Stimulated activated CD8-positive, alpha-beta memory T cell treated with anti-CD3 and anti-CD28 coated beads, Interleukin-2, amount 100 ng/mL, for 48 hours (primary cell): ENCODE results near the gene SYT12.
A peak's percentile ranks its signal among the peaks of the same experiment; 100 is the strongest.
"Not testable (repeated sequence)": the region's sequence is repeated elsewhere in the genome, so short reads cannot be mapped to it uniquely, and the experiment has no call there.

Source experiments
- DNase-seq, 2 donors: peaks; one replicate each; pipeline ENCODE4 v3.0.0-alpha.2; 2020; ENCODE audit warnings: low read depth in 2 of 2

SYT12 gene, protein sequence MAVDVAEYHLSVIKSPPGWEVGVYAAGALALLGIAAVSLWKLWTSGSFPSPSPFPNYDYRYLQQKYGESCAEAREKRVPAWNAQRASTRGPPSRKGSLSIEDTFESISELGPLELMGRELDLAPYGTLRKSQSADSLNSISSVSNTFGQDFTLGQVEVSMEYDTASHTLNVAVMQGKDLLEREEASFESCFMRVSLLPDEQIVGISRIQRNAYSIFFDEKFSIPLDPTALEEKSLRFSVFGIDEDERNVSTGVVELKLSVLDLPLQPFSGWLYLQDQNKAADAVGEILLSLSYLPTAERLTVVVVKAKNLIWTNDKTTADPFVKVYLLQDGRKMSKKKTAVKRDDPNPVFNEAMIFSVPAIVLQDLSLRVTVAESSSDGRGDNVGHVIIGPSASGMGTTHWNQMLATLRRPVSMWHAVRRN

GRCh38 chr11:67022961-67023956 is at the start of gene SYT12:
SYT12 (plus strand) TSS chr11:67023134; CDS start chr11:67030145, 7,011 bp downstream.
- peak in 1 of 2 donors; percentile 7 for DNase-seq

GRCh38 chr11:66973956-66974580 is 48.9 kb upstream of the SYT12 start:
- DNase-seq = no peak

GRCh38 chr11:66974724-66975404 is 48.1 kb upstream of the SYT12 start, which contains the start of gene C11orf86:
C11orf86 (plus strand) TSS chr11:66975304; CDS start chr11:66975363, 59 bp downstream.
- DNase-seq = no peak

- no peak for DNase-seq
Observed at GRCh38 chr11:66975405-66976027, 47.4 kb upstream of the SYT12 start.

DNA sequence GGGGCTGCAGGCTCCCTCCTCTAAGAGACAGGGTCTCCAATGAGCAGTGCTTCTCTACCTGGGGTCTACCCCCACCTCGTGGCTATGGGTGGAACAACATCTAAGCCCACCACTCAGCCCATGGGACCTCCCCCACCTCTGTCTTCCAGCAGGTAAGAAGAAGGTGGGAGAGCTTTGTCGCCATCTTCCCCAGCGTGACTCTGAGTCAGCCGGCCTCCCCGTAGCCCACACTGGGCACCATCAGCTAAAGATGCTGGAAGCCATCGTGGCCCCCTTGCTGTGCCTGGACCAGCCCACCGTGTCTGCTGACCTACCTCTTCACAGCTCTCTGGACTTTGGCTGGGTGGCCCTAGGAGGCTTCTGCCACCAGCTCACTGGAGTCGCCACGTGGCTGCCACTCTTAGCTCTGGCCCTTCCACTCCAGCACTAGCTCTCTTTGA is 46.9 kb upstream of the SYT12 start:
- DNase-seq = peak in 1 of 2 donors; percentile 17

DNA sequence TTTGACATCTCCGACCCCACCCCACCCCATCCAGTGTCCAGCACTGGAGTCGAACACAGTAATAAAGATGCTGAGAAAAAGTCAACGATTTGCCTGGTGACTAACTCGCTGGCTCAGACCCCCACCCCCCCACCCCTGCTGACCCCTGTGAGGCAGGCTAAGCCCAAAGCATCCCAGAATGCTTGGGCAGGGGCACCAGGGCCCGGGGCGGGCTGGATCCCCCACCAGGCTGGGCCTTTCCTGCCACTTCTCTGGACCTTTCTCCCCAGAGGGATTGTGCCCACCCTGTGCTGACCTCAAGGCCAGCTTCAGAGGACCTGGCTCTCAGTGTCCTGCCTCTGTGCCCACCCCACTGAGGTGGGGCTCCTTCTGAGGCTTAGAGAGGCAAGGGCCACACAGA is 46.0 kb upstream of the SYT12 start:
- DNase-seq = no peak

- no peak for DNase-seq
Observed at GRCh38 chr11:66978229-66978628, 44.7 kb upstream of the SYT12 start.

- DNase-seq = no peak
Observed at GRCh38 chr11:66978717-66979116, 44.2 kb upstream of the SYT12 start.

DNA sequence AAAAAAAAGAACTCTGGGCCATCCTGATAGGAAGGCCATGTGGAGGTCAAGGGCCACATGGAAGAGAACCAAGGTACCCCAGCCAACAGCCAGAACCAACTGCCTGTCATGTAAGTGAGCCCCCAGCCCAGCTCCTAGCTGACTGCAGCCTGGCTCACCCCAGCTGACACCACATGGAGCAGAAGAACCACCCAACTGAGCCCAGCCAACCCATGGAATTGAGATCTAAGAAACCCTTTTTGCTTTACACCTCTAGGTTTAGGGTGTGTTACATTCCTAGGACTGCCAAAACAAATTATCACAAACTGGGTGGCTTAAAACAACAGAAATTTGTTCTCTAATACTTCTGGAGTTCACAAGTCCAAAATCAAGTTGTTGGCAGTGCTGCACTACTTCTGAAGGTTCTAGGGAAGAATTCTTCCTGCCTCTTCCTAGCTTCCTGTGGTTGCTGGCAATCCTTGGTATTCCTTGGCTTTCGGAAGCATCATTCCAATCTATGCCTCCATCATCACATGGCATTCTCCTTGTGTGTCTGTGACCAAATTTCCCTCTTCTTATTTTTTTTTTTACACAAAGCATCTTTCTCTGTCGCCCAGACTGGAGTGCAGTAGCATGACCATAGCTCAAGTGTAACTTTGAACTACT is 43.5 kb upstream of the SYT12 start:
- no peak for DNase-seq

DNA sequence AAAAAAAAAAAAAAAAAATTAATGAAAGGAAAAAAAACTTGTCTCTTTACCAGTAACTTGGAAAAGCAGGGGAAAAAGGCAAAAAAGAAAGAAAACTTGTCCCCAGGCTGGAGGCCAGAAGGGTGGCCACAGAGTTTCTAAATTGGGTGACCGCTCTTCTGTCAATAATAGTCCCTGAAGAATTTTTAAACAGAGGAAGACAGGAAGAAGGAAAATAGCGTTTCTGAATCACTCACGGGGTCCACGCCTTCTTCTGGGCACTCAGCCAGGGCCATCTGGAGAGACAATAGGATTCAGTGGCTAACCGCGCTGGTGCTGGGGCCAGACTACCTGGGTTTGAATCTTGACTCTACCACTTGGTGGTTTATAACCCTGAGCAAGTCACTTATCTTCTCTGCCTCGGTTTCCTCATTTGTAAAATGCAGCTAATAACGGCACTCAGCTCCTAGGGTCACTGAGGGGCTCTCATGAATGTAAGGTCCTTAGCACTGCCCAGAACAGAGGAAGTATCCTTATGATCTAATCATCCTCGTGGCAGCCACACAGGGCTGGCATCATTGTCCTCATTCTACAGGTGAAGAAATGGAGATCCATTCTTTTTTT is 40.9 kb upstream of the SYT12 start:
- no peak for DNase-seq

GRCh38 chr11:66983275-66983924 is 39.5 kb upstream of the SYT12 start:
- DNase-seq = no peak

DNA sequence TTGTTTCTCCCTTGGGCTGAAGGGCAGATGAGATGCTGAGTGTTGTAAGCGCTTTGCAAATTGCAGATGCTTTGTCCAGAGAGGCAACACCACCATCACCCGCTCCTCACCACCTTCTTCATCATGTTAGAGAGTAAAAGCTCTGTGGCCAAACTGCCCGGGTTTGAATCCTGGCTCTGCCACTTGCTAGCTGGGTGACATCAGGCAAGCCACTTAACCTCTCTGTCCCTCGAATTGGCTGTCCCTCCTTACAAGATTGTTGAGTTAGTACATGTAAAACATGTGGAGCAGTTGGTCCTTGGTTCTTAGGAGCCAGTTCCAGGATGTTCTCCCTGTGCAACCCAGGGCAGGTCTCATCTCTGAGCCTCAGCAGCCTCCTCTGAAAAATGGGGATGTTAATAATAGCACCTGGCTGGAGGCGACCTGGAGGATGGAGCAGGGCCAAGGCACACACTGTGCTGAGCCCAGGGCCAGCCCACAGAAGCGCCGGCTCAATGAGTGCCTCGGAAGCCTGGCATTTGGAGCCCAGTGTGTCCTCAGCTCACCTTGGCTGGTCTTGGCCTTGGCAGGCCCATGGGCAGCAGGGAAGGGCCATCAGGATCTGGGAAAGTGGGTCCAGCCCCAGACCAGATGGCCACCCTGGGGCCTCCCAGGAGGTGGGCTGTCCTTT is 37.3 kb upstream of the SYT12 start:
- no peak for DNase-seq

GRCh38 chr11:66986178-66986545 is 36.8 kb upstream of the SYT12 start:
- no peak for DNase-seq

- DNase-seq = no peak
Observed at GRCh38 chr11:66987158-66987620, 35.7 kb upstream of the SYT12 start.

DNA sequence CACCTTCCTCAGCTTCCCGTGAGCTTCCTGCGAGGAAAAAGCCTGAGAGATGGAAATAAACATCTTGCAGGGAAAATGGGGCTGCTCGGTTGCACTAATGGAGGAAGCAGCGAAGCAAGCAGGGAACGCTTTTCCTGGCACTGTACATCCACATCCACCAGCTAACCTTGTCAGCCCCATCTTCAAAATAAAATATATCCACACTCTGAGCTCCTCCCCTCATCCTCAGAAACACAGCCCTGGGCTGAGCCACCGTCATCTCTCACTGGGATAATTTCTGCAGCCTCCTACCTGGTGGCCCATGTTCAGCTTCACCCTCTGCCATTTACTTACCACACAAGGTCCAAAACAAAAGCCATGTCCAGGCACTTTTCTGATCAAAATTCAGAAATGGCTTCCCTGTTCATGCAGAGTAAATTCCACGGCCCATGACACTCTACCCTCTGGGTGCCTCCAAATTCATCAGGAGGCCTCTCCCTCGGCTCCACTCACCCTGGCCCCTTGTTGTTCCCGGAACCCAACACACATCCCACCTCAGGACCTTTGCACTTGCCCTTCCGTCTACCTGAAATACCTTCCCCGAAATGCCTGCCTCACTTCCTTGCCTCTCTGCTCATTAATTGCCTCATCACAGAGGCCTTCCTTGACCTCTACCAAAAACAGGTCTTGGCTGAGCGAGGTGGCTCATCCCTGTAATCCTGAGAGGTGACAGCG is 34.9 kb upstream of the SYT12 start:
- no peak for DNase-seq

- DNase-seq = not testable (repeated sequence)
Observed at GRCh38 chr11:66988741-66989140, 34.2 kb upstream of the SYT12 start.

GRCh38 chr11:66989360-66989759 is 33.6 kb upstream of the SYT12 start:
- DNase-seq = not testable (repeated sequence)

- DNase-seq = no peak
Observed at GRCh38 chr11:66992041-66992440, 30.9 kb upstream of the SYT12 start.
